GM19238 (cell line): ENCODE measurements around the gene UBE2S.
"Not testable (repeated sequence)": the region's sequence is repeated elsewhere in the genome, so short reads cannot be mapped to it uniquely, and the experiment has no call there.

Experiments used
- DNase-seq: peaks from one replicate; pipeline ENCODE4 v3.0.0; 2011; ENCODE audit warnings: low spot score; ENCODE audit not compliant: insufficient read length

UBE2S gene

GRCh38 chr19:55407550-55407799, at the start of gene UBE2S:
Gene UBE2S (minus strand): TSS chr19:55407788. CDS start chr19:55407589, 199 bp downstream.
- not testable (repeated sequence) for DNase-seq

DNA sequence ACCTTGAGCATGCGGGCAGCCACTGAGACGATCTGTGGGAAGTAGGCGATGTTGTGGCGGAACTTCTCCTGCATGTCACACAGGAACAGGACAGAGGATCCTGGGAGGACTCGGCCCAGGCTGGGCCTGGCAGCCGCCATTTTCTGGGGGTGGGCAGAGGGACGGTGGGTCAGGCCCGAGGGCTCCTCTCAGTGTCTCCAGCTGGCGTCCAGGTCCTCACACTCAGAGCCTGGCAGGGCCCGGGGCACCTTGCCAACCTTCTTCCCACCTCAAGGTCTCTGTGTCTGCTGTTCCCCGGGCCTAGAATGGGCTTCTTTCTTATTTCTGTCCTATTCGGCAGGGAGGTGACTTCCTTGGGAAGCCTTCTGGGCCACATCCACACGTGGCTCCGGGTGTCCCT, 48.8 kb upstream of the UBE2S start:
- no peak for DNase-seq

- no peak for DNase-seq
Observed at GRCh38 chr19:55455576-55456235, 48.1 kb upstream of the UBE2S start.

GRCh38 chr19:55454787-55455243, 47.2 kb upstream of the UBE2S start:
- DNase-seq: no peak

DNA sequence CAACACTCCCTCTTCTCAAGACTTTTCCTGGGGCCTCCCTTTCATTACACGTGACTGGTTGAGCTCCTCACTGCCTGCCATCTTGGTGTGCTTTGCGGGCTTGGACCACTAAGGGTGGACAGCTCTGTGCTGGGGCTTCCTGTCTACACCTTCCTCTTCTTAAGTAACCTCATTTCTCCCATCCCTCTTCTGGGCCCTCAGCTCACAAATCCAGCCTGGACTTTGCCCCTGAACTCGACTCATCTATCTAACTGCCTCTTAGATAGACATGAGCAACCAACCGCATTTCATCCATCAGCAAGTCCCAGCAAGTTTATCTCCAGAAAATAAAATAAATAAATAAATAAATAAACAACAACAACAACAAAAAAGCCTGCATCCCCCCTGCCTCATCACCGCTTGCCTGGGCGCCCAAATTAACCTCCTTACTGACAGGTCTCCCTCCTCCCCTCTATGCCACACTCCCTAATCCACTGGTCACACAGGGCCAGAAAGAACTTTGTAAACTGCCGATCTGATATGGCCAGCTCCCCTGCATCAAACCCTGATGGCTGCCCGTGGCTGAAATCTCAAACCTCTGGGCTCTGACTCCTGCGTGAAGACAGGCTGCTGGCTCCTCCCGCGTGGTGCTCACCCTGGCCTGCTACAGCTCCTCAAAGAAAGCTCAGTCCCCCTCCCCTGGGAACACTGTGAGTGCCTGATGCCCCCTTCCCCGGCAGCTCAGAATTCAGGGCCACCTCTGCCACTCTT, 46.1 kb upstream of the UBE2S start:
- DNase-seq: no peak

DNA sequence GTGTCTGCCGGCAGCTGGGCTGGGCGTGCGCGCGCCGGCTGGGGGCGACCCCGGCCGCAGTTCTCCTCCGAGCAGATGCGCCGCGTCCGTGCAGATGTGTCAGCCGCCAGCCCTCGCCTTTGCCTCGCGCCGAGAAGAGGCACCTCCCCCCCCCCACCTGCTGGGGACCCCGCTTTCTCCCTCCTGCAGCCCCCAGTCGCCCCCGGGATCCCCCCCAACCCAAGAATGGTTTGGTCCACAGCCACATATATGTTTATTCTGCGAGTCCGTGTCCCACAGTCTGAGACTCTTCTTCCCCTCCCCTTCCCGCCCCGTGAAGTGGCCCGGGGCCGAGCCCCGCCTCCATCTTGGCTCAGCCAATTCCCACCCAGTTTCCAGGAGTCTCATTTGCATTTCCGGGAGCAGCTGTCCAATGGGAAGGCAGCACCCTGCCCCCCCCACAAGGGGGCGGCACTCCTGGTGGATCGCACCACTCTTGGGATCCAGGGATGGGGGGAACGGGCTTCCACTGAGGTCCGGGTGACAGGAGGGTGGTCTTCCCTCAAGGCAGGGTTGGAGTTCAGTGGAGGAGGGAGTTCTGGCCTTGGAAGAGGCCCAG, 45.3 kb upstream of the UBE2S start:
- no peak for DNase-seq

GRCh38 chr19:55451965-55452748, 44.6 kb upstream of the UBE2S start:
- DNase-seq: no peak

- no peak for DNase-seq
Observed at GRCh38 chr19:55451163-55451964, 43.8 kb upstream of the UBE2S start.

DNA sequence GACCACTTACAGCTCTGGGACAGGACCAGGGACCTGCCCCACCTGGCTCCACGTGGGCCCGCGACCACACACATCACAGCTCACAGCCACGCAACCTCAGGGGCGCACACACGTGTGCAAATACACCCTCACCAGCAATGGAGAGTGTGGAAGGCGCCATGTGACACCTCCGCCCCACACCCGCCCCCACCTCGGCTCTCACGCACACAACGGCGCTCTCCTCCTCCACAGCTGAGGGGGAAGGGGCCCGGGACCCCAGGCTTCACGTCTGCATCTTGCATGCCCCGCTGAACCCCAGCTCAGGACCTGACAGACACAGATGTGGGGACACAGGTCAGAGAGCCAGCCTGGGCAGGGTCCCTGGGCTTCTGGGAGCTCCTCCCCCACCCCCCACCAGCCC, 41.9 kb upstream of the UBE2S start:
- DNase-seq: no peak

- DNase-seq: not testable (repeated sequence)
Observed at GRCh38 chr19:55448175-55448490, 40.5 kb upstream of the UBE2S start.

GRCh38 chr19:55447421-55448174, 40.0 kb upstream of the UBE2S start:
- DNase-seq: no peak

- no peak for DNase-seq
Observed at GRCh38 chr19:55446060-55446459, 38.5 kb upstream of the UBE2S start.

GRCh38 chr19:55444646-55445045, 37.1 kb upstream of the UBE2S start:
- DNase-seq: no peak

GRCh38 chr19:55443824-55444480, 36.4 kb upstream of the UBE2S start:
- DNase-seq: no peak

- no peak for DNase-seq
Observed at GRCh38 chr19:55443045-55443823, 35.6 kb upstream of the UBE2S start, which contains the start of gene SHISA7. Gene SHISA7 (minus strand): TSS chr19:55443300. CDS start chr19:55442863, 437 bp downstream.

DNA sequence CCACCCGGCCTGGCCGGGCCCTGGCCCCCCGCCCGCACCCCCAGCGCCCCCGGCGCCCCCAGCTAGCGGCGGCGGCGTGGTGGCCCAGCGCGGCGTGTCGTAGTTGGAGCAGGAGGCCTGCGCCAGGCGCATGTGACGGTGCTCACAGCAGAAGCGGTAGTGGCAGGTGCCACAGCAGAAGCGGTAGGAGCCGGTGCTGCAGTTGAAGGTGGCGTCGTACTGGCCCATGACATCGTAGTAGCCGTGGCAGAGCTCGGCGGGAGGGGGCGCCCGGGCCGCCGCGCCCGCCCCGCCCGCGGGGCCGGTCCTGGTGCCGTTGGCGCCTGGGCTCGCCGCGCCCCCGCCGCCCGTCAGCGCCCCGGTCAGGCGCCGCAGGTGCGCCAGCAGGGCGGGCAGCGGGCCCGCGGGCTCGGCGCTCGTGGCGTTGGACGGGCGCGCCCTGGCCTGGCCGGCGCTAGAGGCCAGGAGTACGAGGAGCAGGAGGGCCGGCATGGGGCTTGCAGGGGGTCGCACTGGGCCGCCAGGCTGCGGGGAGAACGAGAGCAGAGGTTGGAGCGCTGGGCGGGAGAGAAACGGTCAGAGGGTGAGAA, 34.9 kb upstream of the UBE2S start:
- DNase-seq: no peak

GRCh38 chr19:55441692-55442321, 34.2 kb upstream of the UBE2S start:
- DNase-seq: no peak

- DNase-seq: no peak
Observed at GRCh38 chr19:55441319-55441691, 33.7 kb upstream of the UBE2S start.
